Measurements from ENCODE around the gene OAS2. TPM values are rescaled to one million over a fixed set of nuclear protein-coding genes. Genes with fewer than 3 reads are reported as not detected.

OAS2 gene
- total and polyA plus RNA-seq, 2 of the 8 experiments (the other 6 are each of a cell fraction or from before 2014, with no cell fraction given), result 0.06 TPM; not detected in 1

- Histone ChIP-seq H2BK20ac (ENCODE audit: low read length) (no peak overlapping the region), H2AK5ac (ENCODE audit: low read depth, low read length) (no peak overlapping the region), H3K79me2 (ENCODE audit: control insufficient read depth in 1 of 2, insufficient read depth in 2 of 2, low read length in 2 of 2) (no peaks in the 10 kb centered on the region), H2BK15ac (ENCODE audit: low read length) (no peak overlapping the region), H3K4ac (replicated peaks; ENCODE audit: insufficient read length, low read depth, low read length) (no peak overlapping the region), H4K8ac (ENCODE audit: extremely low read depth, insufficient read depth, low read length) (no peak overlapping the region), H3K23me2 (ENCODE audit: low read depth, low read length) (no peaks in the 10 kb centered on the region), H3K23ac (ENCODE audit: insufficient read length) (no peak overlapping the region), H4K20me1 (replicated peaks in 1 of 2; ENCODE audit: control insufficient read depth in 1 of 2, insufficient read depth in 2 of 2, low read length in 2 of 2) (peaks cover 0 to under 1% of the 10 kb centered on the region in 2 experiments), H3K18ac (ENCODE audit: extremely low read depth, low read length) (no peak overlapping the region), H4K91ac (replicated peaks; ENCODE audit: insufficient read length, low read length) (no peak overlapping the region), H3K4me3 (ENCODE audit: extremely low read depth in 1 of 4, insufficient read depth in 2 of 4, low read depth in 3 of 4, low read length in 4 of 4) (no peak overlapping the region), H2BK5ac (ENCODE audit: low read depth, low read length) (no peak overlapping the region), H3K56ac (replicated peaks; ENCODE audit: insufficient read length, low read depth, low read length) (no peak overlapping the region), H3K27me3 (replicated peaks in 1 of 4; ENCODE audit: control insufficient read depth in 3 of 4, extremely low read depth in 1 of 4, insufficient read depth in 3 of 4, low read length in 3 of 4) (no peaks in the 10 kb centered on the region; a peak in 2 of 7 replicates), H3K9ac (replicated peaks in 1 of 4; ENCODE audit: extremely low read depth in 1 of 4, low read depth in 3 of 4, low read length in 3 of 4) (no peak overlapping the region), H4K5ac (ENCODE audit: insufficient read length, low read depth, low read length) (no peak overlapping the region), H2BK12ac (ENCODE audit: low read depth, low read length) (no peak overlapping the region), H3K9me3 (ENCODE audit: insufficient read depth in 2 of 2, low read depth in 1 of 2, low read length in 1 of 2) (no peaks in the 10 kb centered on the region), H3K79me1 (ENCODE audit: low read depth, low read length) (no peaks in the 10 kb centered on the region), H3K4me2 (ENCODE audit: insufficient read depth in 1 of 2, low read depth in 2 of 2, low read length in 2 of 2) (no peak overlapping the region), H3K36me3 (ENCODE audit: control insufficient read depth in 2 of 4, insufficient read depth in 4 of 4, low read length in 3 of 4) (no peaks in the 10 kb centered on the region), H3K14ac (ENCODE audit: insufficient read length) (no peak overlapping the region), H2AFZ (ENCODE audit: low read length) (no peak overlapping the region), H3K27ac (ENCODE audit: low read depth, low read length) (no peak overlapping the region), H2BK120ac (replicated peaks; ENCODE audit: low read depth, low read length) (no peak overlapping the region), H3K4me1 (replicated peaks in 1 of 4; ENCODE audit: control insufficient read depth in 3 of 4, insufficient read depth in 4 of 4, low read length in 3 of 4) (peaks cover 0 to 5% (median 0%) of the 10 kb centered on the region in 4 experiments; a peak in 1 of 7 replicates)
- WGBS, 2 experiments (ENCODE audit: extremely low coverage in 1 of 2, insufficient coverage in 1 of 2, insufficient read length in 1 of 2, insufficient replicate concordance in 2 of 2, low coverage in 1 of 2, low lambda C conversion rate in 2 of 2, missing lambda C conversion rate in 1 of 2), result 84% methylated on average over 7 of the region's 7 CpGs; no CpG with 5 or more reads in 1 of the 2 experiments
- DNase-seq (ENCODE audit: low read depth in 1 of 2, low spot score in 2 of 2) (no peak), FAIRE-seq (no peak)
- CTCF ChIA-PET (ENCODE audit: partially characterized antibody), result interaction anchor here (0.8 to 1.6 kb wide), 3 partner anchors 10 to 18 kb away, joined by 3 to 11 read pairs (median 5); no protein-coding TSS in a partner anchor
- POLR2A ChIA-PET (ENCODE audit: partially characterized antibody), result no interaction called here
- TF ChIP-seq RAD21 (IDR thresholded peaks at IDR 0.05 in 1 of 2, conservative IDR thresholded peaks at IDR 0.05 in 1 of 2; ENCODE audit: low read depth in 2 of 2, low read length in 2 of 2), result no peak
- TF ChIP-seq ZNF274 (IDR thresholded peaks at IDR 0.05; ENCODE audit: borderline replicate concordance, extremely low read depth, low read length), result no peak
- TF ChIP-seq SP1 (IDR thresholded peaks at IDR 0.05; ENCODE audit: low read depth, low read length), result no peak
- TF ChIP-seq HDAC6 (IDR thresholded peaks at IDR 0.05; ENCODE audit: low read depth, low read length), result no peak
- no peak for TF ChIP-seq USF2 (IDR thresholded peaks at IDR 0.05; ENCODE audit: low read length)
- TF ChIP-seq TBP (IDR thresholded peaks at IDR 0.05; ENCODE audit: low read depth, low read length), result no peak
- no peak for TF ChIP-seq SIN3A (conservative IDR thresholded peaks at IDR 0.05 in 1 of 2, IDR thresholded peaks at IDR 0.05 in 1 of 2; ENCODE audit: low read depth in 1 of 2, low read length in 2 of 2)
- TF ChIP-seq BRCA1 (IDR thresholded peaks at IDR 0.05; ENCODE audit: low read depth, low read length), result no peak
- no peak for TF ChIP-seq JUN (IDR thresholded peaks at IDR 0.05; ENCODE audit: low read depth, low read length)
- TF ChIP-seq PHF8 (conservative IDR thresholded peaks at IDR 0.05; ENCODE audit: low read depth, low read length), result no peak
- TF ChIP-seq HDAC2 (IDR thresholded peaks at IDR 0.05; ENCODE audit: borderline replicate concordance in 1 of 2, low read depth in 2 of 2, low read length in 2 of 2), result no peak
- TF ChIP-seq EZH2 (IDR thresholded peaks at IDR 0.05; ENCODE audit: low read depth, low read length, severe bottlenecking), result no peak
Observed at GRCh38 chr12:112974904-112975303, 3.4 kb upstream of the OAS2 start.
